SKM-1 treated with dmso at 0.1 percent for 144 hours (cell line): Measurements from ENCODE around the gene TYW3.

Experiments used
- DNase-seq: peaks from one replicate; lab custom pipeline; 2025; ENCODE audit not compliant: unreplicated experiment; lab: John Stamatoyannopoulos, UW

The TYW3 gene, protein sequence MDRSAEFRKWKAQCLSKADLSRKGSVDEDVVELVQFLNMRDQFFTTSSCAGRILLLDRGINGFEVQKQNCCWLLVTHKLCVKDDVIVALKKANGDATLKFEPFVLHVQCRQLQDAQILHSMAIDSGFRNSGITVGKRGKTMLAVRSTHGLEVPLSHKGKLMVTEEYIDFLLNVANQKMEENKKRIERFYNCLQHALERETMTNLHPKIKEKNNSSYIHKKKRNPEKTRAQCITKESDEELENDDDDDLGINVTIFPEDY

DNA sequence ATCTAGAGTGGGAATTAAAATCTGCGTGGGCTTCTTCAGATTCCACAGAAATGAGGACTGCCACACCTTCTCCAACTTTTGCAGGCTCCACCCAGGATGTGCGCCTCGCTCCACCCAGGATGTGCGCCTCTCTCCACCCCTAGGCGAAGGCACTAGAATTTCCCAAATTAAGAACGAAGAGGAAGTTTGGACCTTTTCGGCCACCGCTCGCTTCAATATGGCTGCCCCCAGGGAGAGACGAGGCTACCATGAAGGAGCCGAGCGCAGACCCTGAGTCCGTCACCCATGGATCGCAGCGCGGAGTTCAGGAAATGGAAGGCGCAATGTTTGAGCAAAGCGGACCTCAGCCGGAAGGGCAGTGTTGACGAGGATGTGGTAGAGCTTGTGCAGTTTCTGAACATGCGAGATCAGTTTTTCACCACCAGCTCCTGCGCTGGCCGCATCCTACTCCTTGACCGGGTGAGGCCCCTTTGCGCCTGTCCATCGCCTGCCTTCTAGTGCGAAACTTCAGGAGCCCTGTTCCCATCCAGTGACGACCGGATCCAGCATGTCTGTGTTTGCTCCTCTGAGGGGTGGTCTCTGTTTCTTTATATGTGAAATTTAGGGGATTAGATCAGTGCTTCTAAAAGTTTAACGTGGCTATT lies at the start of gene TYW3, which contains the start of gene CRYZ:
Gene TYW3 (plus strand): TSS at position 193 of the 644 bp plus-strand sequence. CDS start 93 bp downstream, at position 286.
Gene CRYZ (minus strand): TSS at position 91 of the 644 bp plus-strand sequence. CDS start 8,229 bp downstream, outside the sequence.
- peak; percentile 89 for DNase-seq

DNA sequence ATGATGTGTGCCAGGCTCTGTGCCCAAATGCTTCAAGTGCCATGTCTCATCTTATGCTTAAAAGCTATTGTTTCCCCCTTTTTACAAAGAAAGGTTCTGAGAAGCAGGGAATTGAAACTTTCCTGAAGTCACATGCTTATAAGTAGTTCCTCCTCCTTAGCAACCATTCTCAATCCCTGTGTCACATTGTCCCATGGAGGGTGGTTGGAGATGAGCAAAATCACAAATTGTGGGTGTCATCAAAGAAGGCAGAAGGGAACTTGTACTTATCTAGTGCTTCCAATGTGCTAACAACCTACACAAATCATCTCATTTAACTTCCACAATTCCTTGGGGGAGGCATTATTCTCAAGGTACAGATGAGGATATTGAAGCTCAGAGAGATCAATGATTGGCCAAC lies 49.3 kb upstream of the TYW3 start:
- DNase-seq = no peak

- DNase-seq = no peak
Measured at GRCh38 chr1:74684301-74684700, 48.7 kb upstream of the TYW3 start.

DNA sequence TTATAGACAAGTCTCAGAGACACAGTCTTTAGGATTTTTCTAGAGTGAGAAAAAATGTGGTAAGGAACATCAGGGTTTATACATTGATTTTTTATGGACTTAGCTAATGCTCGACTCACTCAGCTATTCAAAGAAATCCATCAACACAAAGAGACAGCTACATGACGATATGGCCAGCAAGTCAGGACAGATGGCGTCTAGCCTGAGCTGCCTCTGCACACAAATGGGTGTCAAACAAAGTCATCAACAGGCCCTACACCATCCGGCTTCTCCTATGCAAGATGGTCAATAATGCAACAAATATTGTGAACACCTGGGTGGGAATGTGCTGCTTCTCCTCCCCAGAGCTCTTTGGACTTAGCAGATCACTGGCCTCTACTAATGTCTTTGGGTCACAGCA lies 46.0 kb upstream of the TYW3 start:
- DNase-seq = no peak

GRCh38 chr1:74689621-74690363 lies 43.2 kb upstream of the TYW3 start:
- DNase-seq = peak; percentile 53

DNA sequence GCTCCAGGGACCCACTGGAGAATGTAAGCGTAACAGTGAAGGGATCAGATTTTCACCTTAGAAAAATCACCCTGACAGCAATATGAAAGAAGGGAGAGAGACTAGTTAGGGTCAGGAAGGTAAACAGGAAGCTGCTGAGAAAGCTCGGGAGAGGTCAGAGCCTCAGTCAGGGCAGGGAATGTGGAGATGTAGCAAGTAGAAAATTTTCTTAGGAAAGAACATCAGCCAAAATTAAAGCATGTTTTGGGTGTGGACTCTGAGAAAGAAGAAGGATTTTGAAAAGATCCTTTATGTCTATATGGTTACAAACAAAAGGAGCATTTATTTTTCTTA lies 42.6 kb upstream of the TYW3 start:
- no peak for DNase-seq

DNA sequence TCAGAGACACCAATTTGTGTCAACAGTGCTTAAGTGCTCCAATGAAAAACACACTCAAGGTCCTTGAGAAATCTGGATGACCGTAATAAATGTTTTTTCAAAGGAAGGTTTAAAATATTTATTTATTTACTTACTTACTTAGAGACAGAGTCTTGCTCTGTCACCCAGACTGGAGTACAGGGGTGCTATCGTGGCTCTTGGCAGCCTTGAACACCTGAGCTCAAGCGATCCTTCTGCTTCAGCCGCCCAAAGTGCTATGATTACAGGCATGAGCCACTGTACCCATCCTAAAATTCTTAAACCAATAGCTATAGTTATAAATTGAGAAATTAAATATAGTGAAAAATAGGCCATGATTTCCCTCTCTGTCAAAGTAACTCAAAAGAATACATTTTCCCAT lies 42.0 kb upstream of the TYW3 start:
- no peak for DNase-seq

- DNase-seq = no peak
Measured at GRCh38 chr1:74693473-74693872, 39.5 kb upstream of the TYW3 start.

GRCh38 chr1:74697832-74698231 lies 35.1 kb upstream of the TYW3 start:
- DNase-seq = no peak

GRCh38 chr1:74699331-74699730 lies 33.6 kb upstream of the TYW3 start:
- no peak for DNase-seq

DNA sequence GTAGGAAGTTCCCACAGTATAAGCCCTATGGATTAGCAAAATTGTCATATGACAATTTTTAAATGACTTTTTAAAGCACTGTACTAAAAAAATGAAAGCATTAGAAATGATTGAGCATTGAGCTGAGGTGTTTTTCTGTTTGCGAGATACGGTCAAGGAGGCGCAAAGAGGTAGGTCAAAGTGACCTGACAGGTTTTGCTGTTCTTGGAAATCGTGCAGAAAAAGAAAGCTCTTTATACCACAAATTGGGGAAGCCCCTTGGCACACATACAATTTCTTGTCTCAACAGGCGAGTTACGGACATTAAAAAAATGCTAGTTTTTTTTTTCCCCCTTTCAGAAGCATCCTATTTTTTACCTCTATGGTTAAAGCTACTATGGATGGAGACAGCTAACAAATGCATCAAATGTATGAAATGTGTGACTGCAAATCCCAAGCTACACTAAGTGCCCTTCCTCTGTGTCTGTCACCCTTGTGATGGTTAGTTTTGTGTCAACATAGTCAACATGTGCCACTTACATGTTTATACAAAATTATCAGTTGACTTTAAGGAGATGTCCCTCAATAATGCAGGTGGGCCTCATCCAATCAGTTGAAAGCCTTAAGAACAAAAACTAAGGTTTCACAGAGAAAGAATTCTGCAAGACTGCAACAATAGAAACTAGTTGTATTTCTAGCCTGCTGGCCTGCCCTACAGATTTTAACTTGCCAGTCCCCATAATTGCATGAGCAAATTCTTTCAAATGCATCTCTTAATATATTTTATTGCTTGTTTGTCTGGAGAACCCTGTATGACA lies 29.4 kb upstream of the TYW3 start:
- no peak for DNase-seq

DNA sequence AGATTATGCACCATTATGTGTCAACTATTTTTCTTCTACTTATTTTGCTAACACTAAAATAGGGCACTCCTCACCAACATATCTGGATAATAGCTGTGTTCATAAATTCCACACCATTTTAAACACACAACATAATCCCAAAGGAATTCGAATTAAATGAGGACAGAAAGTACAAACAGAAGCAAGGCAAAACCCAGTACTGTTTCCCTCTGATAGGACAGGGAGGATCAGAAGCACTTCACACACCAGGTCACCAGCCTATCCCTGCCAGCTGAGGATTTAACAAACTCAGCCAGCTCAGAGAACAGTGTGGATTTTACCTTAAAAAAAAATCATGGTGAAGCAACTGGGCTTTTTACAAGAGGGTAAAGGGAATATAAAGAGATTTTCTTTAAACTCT lies 20.1 kb upstream of the TYW3 start:
- DNase-seq = no peak

- DNase-seq = no peak
Measured at GRCh38 chr1:74713849-74714248, 19.1 kb upstream of the TYW3 start.

DNA sequence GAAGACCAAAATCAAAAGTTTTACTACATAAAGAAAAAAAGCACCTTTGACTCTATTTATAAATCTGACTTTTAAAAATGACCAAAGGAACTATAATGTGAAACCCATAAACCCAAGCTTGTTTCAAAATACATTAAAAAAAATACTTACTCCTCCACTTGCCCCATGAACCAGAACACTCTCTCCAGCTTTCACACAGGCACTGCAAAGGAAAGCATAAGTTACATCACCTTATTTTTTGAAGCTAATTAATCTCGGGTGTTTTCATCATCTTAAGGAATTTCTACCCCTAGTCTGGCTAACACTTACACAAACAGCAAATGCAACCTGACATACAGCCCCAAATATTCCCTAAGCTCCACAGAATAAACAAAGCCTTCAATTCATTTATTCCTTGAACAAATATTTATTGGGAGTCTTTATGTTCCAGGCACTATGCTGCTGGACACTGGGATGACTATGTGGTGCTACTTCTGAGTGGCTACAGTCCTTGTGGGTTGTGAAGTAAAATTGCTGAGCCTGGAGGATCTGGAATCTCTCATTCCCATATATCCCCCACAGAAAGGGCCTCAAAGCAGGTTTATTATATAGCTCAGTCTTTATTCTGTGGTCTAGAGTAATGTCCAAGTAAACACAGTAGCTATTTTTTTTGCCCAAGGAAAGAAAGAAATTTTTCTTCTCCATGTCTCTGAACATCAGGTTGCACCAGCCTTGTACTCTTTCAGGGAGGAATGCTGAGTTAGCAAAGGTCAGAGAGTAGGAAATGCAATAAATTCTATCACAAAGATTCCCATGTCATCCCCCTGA lies 18.3 kb upstream of the TYW3 start:
- no peak for DNase-seq

- no peak for DNase-seq
Measured at GRCh38 chr1:74715236-74715502, 17.8 kb upstream of the TYW3 start.

DNA sequence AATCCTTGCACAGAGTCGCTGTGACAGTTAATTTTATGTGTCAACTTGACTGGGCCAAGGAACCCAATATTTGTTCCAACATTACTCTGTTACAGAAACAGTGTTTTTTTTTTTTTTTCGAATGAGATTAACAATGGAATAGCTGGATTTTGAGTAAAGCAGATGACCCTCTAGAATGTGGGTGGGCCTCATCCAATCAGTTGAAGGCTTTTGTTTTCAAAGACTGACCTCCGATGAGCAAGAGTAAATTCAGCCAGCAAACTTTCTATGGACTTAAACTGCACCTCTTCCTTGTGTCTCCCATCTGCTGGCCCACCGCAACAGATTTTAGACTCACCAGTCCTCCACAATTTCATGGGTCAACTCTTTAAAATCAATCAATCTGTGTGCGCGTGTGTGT lies 17.1 kb upstream of the TYW3 start:
- no peak for DNase-seq

- no peak for DNase-seq
Measured at GRCh38 chr1:74716822-74717221, 16.1 kb upstream of the TYW3 start.

- no peak for DNase-seq
Measured at GRCh38 chr1:74717626-74718025, 15.3 kb upstream of the TYW3 start.

- DNase-seq = no peak
Measured at GRCh38 chr1:74726063-74726462, 6.9 kb upstream of the TYW3 start.

GRCh38 chr1:74728736-74729135 lies 4.2 kb upstream of the TYW3 start:
- DNase-seq = no peak
